Neural progenitor cell (in vitro differentiated cells): ENCODE measurements around the gene ADGRD2. TPM values are rescaled to one million over a fixed set of nuclear protein-coding genes. Genes with fewer than 3 reads are reported as not detected.

ENCODE experiments used
- DNase-seq: peaks from one replicate; pipeline ENCODE4 v3.0.0-alpha.2; 2016; ENCODE audit warnings: low spot score
- H2AFZ ChIP-seq: fragments of 200-600 bp; sonication (generic); replicated peaks from 2 replicates; pipeline ENCODE4 v1.6.1; 2016; ENCODE audit warnings: antibody characterized with exemption
- H3F3A ChIP-seq: fragments of 200-600 bp; sonication (generic); 2 replicates; pipeline ENCODE4 v1.6.1; 2016; ENCODE audit warnings: antibody characterized with exemption, low read depth
- H3K27ac ChIP-seq: fragments of 200-600 bp; sonication (generic); 2 replicates; pipeline ENCODE4 v1.5.1; 2016; ENCODE audit warnings: mild to moderate bottlenecking
- H3K27me3 ChIP-seq: fragments of 200-600 bp; sonication (generic); 2 replicates; pipeline ENCODE4 v1.6.1; 2016; ENCODE audit warnings: mild to moderate bottlenecking, moderate library complexity
- H3K36me3 ChIP-seq: fragments of 200-600 bp; sonication (generic); 2 replicates; pipeline ENCODE4 v1.5.1; 2016
- H3K4me1 ChIP-seq: fragments of 200-600 bp; sonication (generic); 2 replicates; pipeline ENCODE4 v1.6.1; 2016; ENCODE audit warnings: mixed run types
- H3K4me2 ChIP-seq: fragments of 200-600 bp; sonication (generic); 2 replicates; pipeline ENCODE4 v1.6.1; 2016
- H3K4me3 ChIP-seq: fragments of 200-600 bp; sonication (generic); 2 replicates; pipeline ENCODE4 v1.5.1; 2016
- H3K79me2 ChIP-seq: fragments of 200-600 bp; sonication (generic); 2 replicates; pipeline ENCODE4 v1.6.1; 2016; ENCODE audit warnings: low read depth
- H3K9ac ChIP-seq: fragments of 200-600 bp; sonication (generic); 2 replicates; pipeline ENCODE4 v1.6.1; 2016
- H3K9me3 ChIP-seq: fragments of 200-600 bp; sonication (generic); 2 replicates; pipeline ENCODE4 v1.5.1; 2016; ENCODE audit warnings: low read depth
- H4K20me1 ChIP-seq: fragments of 200-600 bp; sonication (generic); 2 replicates; pipeline ENCODE4 v1.6.1; 2016; ENCODE audit warnings: low read depth
- H3K27ac Mint-ChIP-seq: 3 replicates; pipeline ENCODE4 v1.8.0; 2021; ENCODE audit warnings: mixed read lengths
- H3K27me3 Mint-ChIP-seq: 2 replicates; pipeline ENCODE4 v1.8.0; 2022; ENCODE audit warnings: low read depth, mild to moderate bottlenecking, inconsistent platforms, moderate library complexity, mixed read lengths; ENCODE audit not compliant: insufficient read depth
- H3K36me3 Mint-ChIP-seq: 3 replicates; pipeline ENCODE4 v1.8.0; 2021; ENCODE audit warnings: mixed read lengths
- H3K4me1 Mint-ChIP-seq: 3 replicates; pipeline ENCODE4 v1.8.0; 2021; ENCODE audit warnings: mixed read lengths
- H3K4me3 Mint-ChIP-seq: 3 replicates; pipeline ENCODE4 v1.8.0; 2021; ENCODE audit warnings: mild to moderate bottlenecking, moderate library complexity, mixed read lengths
- H3K9me3 Mint-ChIP-seq: 3 replicates; pipeline ENCODE4 v1.8.0; 2020; ENCODE audit warnings: mixed read lengths
- CTCF ChIP-seq: fragments of 200-600 bp; sonication (generic); IDR thresholded peaks from 2 replicates; pipeline ENCODE4 v1.5.1; 2017; ENCODE audit warnings: antibody characterized with exemption, mild to moderate bottlenecking
- EZH2 ChIP-seq: fragments of 200-600 bp; sonication (generic); IDR thresholded peaks from 2 replicates; pipeline ENCODE4 v1.6.1; 2017; ENCODE audit warnings: antibody characterized with exemption, mild to moderate bottlenecking, moderate library complexity
- EZH2phosphoT487 ChIP-seq: fragments of 200-600 bp; sonication (generic); IDR thresholded peaks from 2 replicates; pipeline ENCODE4 v1.6.1; 2017; ENCODE audit warnings: antibody characterized with exemption
- total RNA-seq: library from RNA; depleted of rRNA; stranded (reverse); fragments of >200 nt; gene quantifications from 2 replicates; pipeline ENCODE4 v1.2.3, GENCODE V29; 2015; ENCODE audit warnings: low replicate concordance

The ADGRD2 gene
- total RNA-seq, 1 donor from 2014 or later, result 0.13 TPM

- H3K4me1 Mint-ChIP-seq, result peaks cover 11% of the 10 kb centered on the region
- Histone ChIP-seq H2AFZ (no peak overlapping the region), H3K4me1 (peaks cover 13% of the 10 kb centered on the region), H3K9me3 (no peaks in the 10 kb centered on the region), H3K27me3 (no peaks in the 10 kb centered on the region), H3K4me3 (no peak overlapping the region), H3F3A (peaks cover 2% of the 10 kb centered on the region), H3K4me2 (no peak overlapping the region), H3K36me3 (no peaks in the 10 kb centered on the region), H3K79me2 (no peaks in the 10 kb centered on the region), H3K27ac (no peak overlapping the region), H4K20me1 (no peaks in the 10 kb centered on the region), H3K9ac (no peak overlapping the region)
- H3K27me3 Mint-ChIP-seq, result peaks cover 9% of the 10 kb centered on the region
- no peak for DNase-seq
- TF ChIP-seq EZH2phosphoT487 (no peak), EZH2 (no peak), CTCF (no peak)
- H3K27ac Mint-ChIP-seq, result no peak overlapping the region
- H3K4me3 Mint-ChIP-seq, result no peak overlapping the region
- H3K36me3 Mint-ChIP-seq, result no peaks in the 10 kb centered on the region
- no peaks in the 10 kb centered on the region for H3K9me3 Mint-ChIP-seq
Measured at GRCh38 chr9:124471761-124472160, 21.5 kb downstream of the ADGRD2 start.

GRCh38 chr9:124472770-124473169 lies 22.5 kb downstream of the ADGRD2 start:
- no peak overlapping the region for H3K27ac ChIP-seq
- H2AFZ ChIP-seq, result no peak overlapping the region
- Mint-ChIP-seq H3K4me1 (peaks cover 11% of the 10 kb centered on the region), H3K27me3 (peaks cover 8% of the 10 kb centered on the region), H3K4me3 (no peak overlapping the region), H3K9me3 (no peaks in the 10 kb centered on the region), H3K27ac (peak overlapping the region; percentile 43), H3K36me3 (no peaks in the 10 kb centered on the region)
- H3F3A ChIP-seq, result peaks cover 11% of the 10 kb centered on the region
- no peak for TF ChIP-seq EZH2
- TF ChIP-seq CTCF, result no peak
- TF ChIP-seq EZH2phosphoT487, result no peak
- DNase-seq, result no peak
- H3K79me2 ChIP-seq, result no peaks in the 10 kb centered on the region
- no peaks in the 10 kb centered on the region for H4K20me1 ChIP-seq
- H3K9ac ChIP-seq, result no peak overlapping the region
- no peak overlapping the region for H3K4me2 ChIP-seq
- peaks cover 23% of the 10 kb centered on the region for H3K4me1 ChIP-seq
- no peak overlapping the region for H3K4me3 ChIP-seq
- no peaks in the 10 kb centered on the region for H3K27me3 ChIP-seq
- no peaks in the 10 kb centered on the region for H3K36me3 ChIP-seq
- H3K9me3 ChIP-seq, result no peaks in the 10 kb centered on the region

- Mint-ChIP-seq H3K36me3 (no peaks in the 10 kb centered on the region), H3K4me1 (peaks cover 14% of the 10 kb centered on the region), H3K9me3 (no peaks in the 10 kb centered on the region), H3K4me3 (no peak overlapping the region), H3K27me3 (peaks cover 8% of the 10 kb centered on the region), H3K27ac (peak overlapping the region; percentile 43)
- Histone ChIP-seq H3K79me2 (no peaks in the 10 kb centered on the region), H4K20me1 (no peaks in the 10 kb centered on the region), H3F3A (peaks cover 16% of the 10 kb centered on the region), H3K4me1 (peaks cover 28% of the 10 kb centered on the region), H3K36me3 (no peaks in the 10 kb centered on the region), H3K27ac (no peak overlapping the region), H3K4me3 (no peak overlapping the region), H2AFZ (no peak overlapping the region), H3K4me2 (no peak overlapping the region), H3K9me3 (no peaks in the 10 kb centered on the region), H3K9ac (no peak overlapping the region), H3K27me3 (peaks cover 4% of the 10 kb centered on the region)
- TF ChIP-seq CTCF (no peak), EZH2phosphoT487 (no peak), EZH2 (no peak)
- no peak for DNase-seq
Measured at GRCh38 chr9:124473310-124473709, 23.1 kb downstream of the ADGRD2 start.

- TF ChIP-seq EZH2, result no peak
- no peak for TF ChIP-seq EZH2phosphoT487
- no peak for TF ChIP-seq CTCF
- Histone ChIP-seq H3K36me3 (no peaks in the 10 kb centered on the region), H4K20me1 (no peaks in the 10 kb centered on the region), H3K9ac (no peak overlapping the region), H2AFZ (no peak overlapping the region), H3K4me3 (no peak overlapping the region), H3K4me1 (peaks cover 35% of the 10 kb centered on the region), H3K27ac (no peak overlapping the region), H3F3A (peaks cover 23% of the 10 kb centered on the region), H3K4me2 (no peak overlapping the region), H3K27me3 (peaks cover 12% of the 10 kb centered on the region), H3K9me3 (no peaks in the 10 kb centered on the region), H3K79me2 (no peaks in the 10 kb centered on the region)
- H3K9me3 Mint-ChIP-seq, result no peaks in the 10 kb centered on the region
- H3K27ac Mint-ChIP-seq, result peak overlapping the region; percentile 93
- DNase-seq, result no peak
- peaks cover 7% of the 10 kb centered on the region for H3K27me3 Mint-ChIP-seq
- H3K36me3 Mint-ChIP-seq, result no peaks in the 10 kb centered on the region
- no peak overlapping the region for H3K4me3 Mint-ChIP-seq
- peaks cover 16% of the 10 kb centered on the region for H3K4me1 Mint-ChIP-seq
Measured at GRCh38 chr9:124474151-124474550, 23.9 kb downstream of the ADGRD2 start.
